K562 (cell line): Measurements from ENCODE around the gene HSPA1L. TPM values are rescaled to one million over a fixed set of nuclear protein-coding genes. Genes with fewer than 3 reads are reported as not detected.

Experiments
- ARNT ChIP-seq, 2 experiments: fragments of 450-650 bp; IDR thresholded peaks; 2 replicates each; pipeline ENCODE4 v1.6.1; 2016; ENCODE audit warnings: mild to moderate bottlenecking in 1 of 2
- BHLHE40 ChIP-seq: IDR thresholded peaks from 2 replicates; pipeline ENCODE4 v1.6.1; 2011; ENCODE audit warnings: low read length, improper control_type of control experiment
- CEBPB ChIP-seq: fragments of 450-650 bp; IDR thresholded peaks from 2 replicates; pipeline ENCODE4 v1.6.1; 2016; ENCODE audit warnings: missing genetic modification characterization, missing compliant biosample characterization
- CREB5 ChIP-seq: fragments of 250-450 bp; sonication (Bioruptor Pico); IDR thresholded peaks from 2 replicates; pipeline ENCODE4 v1.5.0; 2020; ENCODE audit warnings: mild to moderate bottlenecking
- ELF1 ChIP-seq: fragments of 200-800 bp; sonication (Bioruptor generic); IDR thresholded peaks from 2 replicates; pipeline ENCODE4 v1.6.1; 2016; ENCODE audit warnings: missing genetic modification characterization, missing compliant biosample characterization
- ILF3 ChIP-seq: fragments of 450-650 bp; IDR thresholded peaks from 2 replicates; pipeline ENCODE4 v1.6.1; 2018; ENCODE audit warnings: antibody characterized with exemption, mild to moderate bottlenecking, moderate library complexity, borderline replicate concordance
- KLF6 ChIP-seq: fragments of 250-450 bp; sonication (Bioruptor Pico); IDR thresholded peaks from 2 replicates; pipeline ENCODE4 v1.4.0; 2020; ENCODE audit warnings: mild to moderate bottlenecking, moderate library complexity, borderline replicate concordance
- MEF2A ChIP-seq: IDR thresholded peaks from 2 replicates; pipeline ENCODE4 v1.6.1; 2011; ENCODE audit warnings: low read depth, mild to moderate bottlenecking, low read length, moderate library complexity; ENCODE audit not compliant: control insufficient read depth
- MYC ChIP-seq, 2 experiments: fragments of 250-450 bp in 1 of 2; sonication (Bioruptor Pico) in 1 of 2; IDR thresholded peaks; 2 replicates each; pipeline versions ENCODE4 v1.5.1 to v1.6.1; 2012 to 2021; ENCODE audit warnings: low read depth in 2 of 2, borderline replicate concordance in 1 of 2, improper control_type of control experiment in 1 of 2, low read length in 1 of 2, mild to moderate bottlenecking in 1 of 2, moderate library complexity in 1 of 2
- NELFE ChIP-seq: IDR thresholded peaks from 2 replicates; pipeline ENCODE4 v1.6.1; 2011; ENCODE audit warnings: mild to moderate bottlenecking; ENCODE audit not compliant: insufficient read depth, insufficient read length
- TSHZ1 ChIP-seq: fragments of 250-450 bp; sonication (Bioruptor Pico); IDR thresholded peaks from 2 replicates; pipeline ENCODE4 v1.4.0; 2020; ENCODE audit warnings: mild to moderate bottlenecking, moderate library complexity
- XRCC5 ChIP-seq: fragments of 200-400 bp; formaldehyde crosslinking; IDR thresholded peaks from 2 replicates; pipeline ENCODE4 v1.6.1; 2017; ENCODE audit warnings: low read depth, mild to moderate bottlenecking, low read length
- ZNF165 ChIP-seq: fragments of 250-450 bp; sonication (Bioruptor Pico); IDR thresholded peaks from 2 replicates; pipeline ENCODE4 v1.4.0; 2020; ENCODE audit warnings: borderline replicate concordance
- polyA plus RNA-seq, 8 experiments: library from polyadenylated mRNA; depleted of rRNA in 4 of 8; stranded (reverse) in 5 of 8; unstranded in 3 of 8; fragments of >200 nt; fragmentation: Nextera tagmentation in 2 of 8; fragmentation: Illumina TruSeq in 1 of 8; extraction: Ambion mirVana in 2 of 8; extraction: Trizol in 1 of 8; gene quantifications; 2 replicates each; pipeline versions ENCODE4 v1.2.1 to v1.2.3, GENCODE V29; 2011 to 2014; ENCODE audit warnings: inconsistent platforms in 1 of 8, missing spikeins in 1 of 8
- total RNA-seq, 7 experiments: library from RNA; depleted of rRNA in 6 of 7; stranded (reverse); fragments of >200 nt in 6 of 7; fragmentation: Illumina TruSeq in 2 of 7; extraction: Trizol in 2 of 7; gene quantifications; 2 replicates each; pipeline versions ENCODE4 v1.2.1 to v1.2.3, GENCODE V29; 2011 to 2021; ENCODE audit warnings: low replicate concordance in 1 of 7

The HSPA1L gene
- total and polyA plus RNA-seq, 9 of the 15 experiments (the other 6 are each of a cell fraction or from before 2014, with no cell fraction given) = 0.14 to 2.1 (median 1.3) TPM

- no peak for TF ChIP-seq KLF6 (CRISPR knock-in tag)
- peak; percentile 38; the same call in 1 of the 2 replicates for TF ChIP-seq CEBPB (tag)
- TF ChIP-seq CREB5 = no peak
- TF ChIP-seq ELF1 (tag) = no peak
- no peak for TF ChIP-seq MEF2A
- TF ChIP-seq ILF3 = no peak
- TF ChIP-seq TSHZ1 = peak; percentile 65; the same call in 1 of the 2 replicates
- peak; percentile 14; the same call in 1 of the 2 replicates for TF ChIP-seq MYC (IDR thresholded peaks at IDR 0.05; ENCODE audit: low read depth, low read length)
- no peak for TF ChIP-seq MYC (CRISPR knock-in tag; IDR thresholded peaks at IDR 0.05; ENCODE audit: borderline replicate concordance, low read depth)
- 0 out of 2 replicates have a peak, but pooled peaks have one; percentile 17 for TF ChIP-seq XRCC5
- peak in 1 of 2 experiments; percentile 80; a peak in 2 of 4 replicates for TF ChIP-seq ARNT (IDR thresholded peaks at IDR 0.05)
- no peak for TF ChIP-seq NELFE
- 0 out of 2 replicates have a peak, but pooled peaks have one; percentile 28 for TF ChIP-seq BHLHE40
- 0 out of 2 replicates have a peak, but pooled peaks have one; percentile 60 for TF ChIP-seq ZNF165 (CRISPR knock-in tag)
These were observed 20.7 kb downstream of the HSPA1L start (continued) for GRCh38 chr6:31794294-31794865.
